ENCODE data around the gene KRTAP4-1. TPM values are rescaled to one million over a fixed set of nuclear protein-coding genes. Genes with fewer than 3 reads are reported as not detected.

KRTAP4-1 gene
- total and polyA plus RNA-seq, 2 donors = not detected

Small RNAs within 50 kb of the gene (small RNA-seq; reads per million reads assigned to genes)
- gene KRTAP4-17P = not detected

Other genes with a start within 250 kb of the KRTAP4-1 start
Only the 30 nearest of the 41 such genes appear.
- gene KRTAP1-5, start 157.7 kb downstream of the KRTAP4-1 start, total RNA-seq = not detected
- gene KRTAP1-5, start 157.7 kb downstream of the KRTAP4-1 start, polyA plus RNA-seq = 0.11 TPM
- gene KRTAP1-4, start 154.7 kb downstream of the KRTAP4-1 start, total RNA-seq = not detected
- not detected for gene KRTAP1-4, start 154.7 kb downstream of the KRTAP4-1 start, polyA plus RNA-seq
- not detected for gene KRTAP1-3, start 150.0 kb downstream of the KRTAP4-1 start, total RNA-seq
- not detected for gene KRTAP1-3, start 150.0 kb downstream of the KRTAP4-1 start, polyA plus RNA-seq
- gene KRTAP1-1, start 143.5 kb downstream of the KRTAP4-1 start, total RNA-seq = not detected
- gene KRTAP1-1, start 143.5 kb downstream of the KRTAP4-1 start, polyA plus RNA-seq = not detected
- gene KRTAP2-1, start 137.6 kb downstream of the KRTAP4-1 start, total RNA-seq = not detected
- gene KRTAP2-1, start 137.6 kb downstream of the KRTAP4-1 start, polyA plus RNA-seq = not detected
- gene KRTAP2-2, start 129.7 kb downstream of the KRTAP4-1 start, total RNA-seq = not detected
- not detected for gene KRTAP2-2, start 129.7 kb downstream of the KRTAP4-1 start, polyA plus RNA-seq
- not detected for gene KRTAP2-3, start 124.8 kb downstream of the KRTAP4-1 start, total RNA-seq
- gene KRTAP2-3, start 124.8 kb downstream of the KRTAP4-1 start, polyA plus RNA-seq = not detected
- not detected for gene KRTAP2-4, start 119.0 kb downstream of the KRTAP4-1 start, total RNA-seq
- gene KRTAP2-4, start 119.0 kb downstream of the KRTAP4-1 start, polyA plus RNA-seq = not detected
- not detected for gene KRTAP4-7, start 100.8 kb downstream of the KRTAP4-1 start, total RNA-seq
- not detected for gene KRTAP4-7, start 100.8 kb downstream of the KRTAP4-1 start, polyA plus RNA-seq
- not detected for gene KRTAP4-8, start 86.8 kb downstream of the KRTAP4-1 start, total RNA-seq
- not detected for gene KRTAP4-8, start 86.8 kb downstream of the KRTAP4-1 start, polyA plus RNA-seq
- not detected for gene KRTAP4-16, start 82.7 kb downstream of the KRTAP4-1 start, total RNA-seq
- gene KRTAP4-16, start 82.7 kb downstream of the KRTAP4-1 start, polyA plus RNA-seq = not detected
- not detected for gene KRTAP4-9, start 79.5 kb downstream of the KRTAP4-1 start, total RNA-seq
- not detected for gene KRTAP4-9, start 79.5 kb downstream of the KRTAP4-1 start, polyA plus RNA-seq
- gene KRTAP4-11, start 66.5 kb downstream of the KRTAP4-1 start, total RNA-seq = not detected
- gene KRTAP4-11, start 66.5 kb downstream of the KRTAP4-1 start, polyA plus RNA-seq = not detected
- gene KRTAP4-12, start 60.7 kb downstream of the KRTAP4-1 start, total RNA-seq = not detected
- gene KRTAP4-12, start 60.7 kb downstream of the KRTAP4-1 start, polyA plus RNA-seq = not detected
- not detected for gene KRTAP4-6, start 44.4 kb downstream of the KRTAP4-1 start, total RNA-seq
- not detected for gene KRTAP4-6, start 44.4 kb downstream of the KRTAP4-1 start, polyA plus RNA-seq
- gene KRTAP4-5, start 35.1 kb downstream of the KRTAP4-1 start, total RNA-seq = not detected
- gene KRTAP4-5, start 35.1 kb downstream of the KRTAP4-1 start, polyA plus RNA-seq = not detected
- gene KRTAP4-4, start 24.2 kb downstream of the KRTAP4-1 start, total RNA-seq = not detected
- not detected for gene KRTAP4-4, start 24.2 kb downstream of the KRTAP4-1 start, polyA plus RNA-seq
- not detected for gene KRTAP4-3, start 16.7 kb downstream of the KRTAP4-1 start, total RNA-seq
- gene KRTAP4-3, start 16.7 kb downstream of the KRTAP4-1 start, polyA plus RNA-seq = not detected
- not detected for gene KRTAP4-2, start 6.7 kb downstream of the KRTAP4-1 start, total RNA-seq
- gene KRTAP4-2, start 6.7 kb downstream of the KRTAP4-1 start, polyA plus RNA-seq = not detected
- gene KRTAP9-1, start 5.0 kb upstream of the KRTAP4-1 start, total RNA-seq = not detected
- not detected for gene KRTAP9-1, start 5.0 kb upstream of the KRTAP4-1 start, polyA plus RNA-seq
- gene KRTAP9-2, start 41.7 kb upstream of the KRTAP4-1 start, total RNA-seq = not detected
- not detected for gene KRTAP9-2, start 41.7 kb upstream of the KRTAP4-1 start, polyA plus RNA-seq
- gene KRTAP9-3, start 47.5 kb upstream of the KRTAP4-1 start, total RNA-seq = not detected
- not detected for gene KRTAP9-3, start 47.5 kb upstream of the KRTAP4-1 start, polyA plus RNA-seq
- not detected for gene KRTAP9-8, start 53.1 kb upstream of the KRTAP4-1 start, total RNA-seq
- not detected for gene KRTAP9-8, start 53.1 kb upstream of the KRTAP4-1 start, polyA plus RNA-seq
- not detected for gene KRTAP9-4, start 64.8 kb upstream of the KRTAP4-1 start, total RNA-seq
- not detected for gene KRTAP9-4, start 64.8 kb upstream of the KRTAP4-1 start, polyA plus RNA-seq
- not detected for gene KRTAP9-9, start 70.5 kb upstream of the KRTAP4-1 start, total RNA-seq
- gene KRTAP9-9, start 70.5 kb upstream of the KRTAP4-1 start, polyA plus RNA-seq = not detected
- gene KRTAP9-6, start 80.5 kb upstream of the KRTAP4-1 start, total RNA-seq = not detected
- not detected for gene KRTAP9-6, start 80.5 kb upstream of the KRTAP4-1 start, polyA plus RNA-seq
- gene KRTAP9-7, start 90.8 kb upstream of the KRTAP4-1 start, total RNA-seq = not detected
- gene KRTAP9-7, start 90.8 kb upstream of the KRTAP4-1 start, polyA plus RNA-seq = not detected
- gene KRTAP29-1, start 117.9 kb upstream of the KRTAP4-1 start, total RNA-seq = not detected
- not detected for gene KRTAP29-1, start 117.9 kb upstream of the KRTAP4-1 start, polyA plus RNA-seq
- not detected for gene KRTAP16-1, start 124.4 kb upstream of the KRTAP4-1 start, total RNA-seq
- not detected for gene KRTAP16-1, start 124.4 kb upstream of the KRTAP4-1 start, polyA plus RNA-seq
- not detected for gene KRTAP17-1, start 130.8 kb upstream of the KRTAP4-1 start, total RNA-seq
- not detected for gene KRTAP17-1, start 130.8 kb upstream of the KRTAP4-1 start, polyA plus RNA-seq